Spinal cord (tissue), 10 donors: ENCODE data around the gene SHISA2. TPM values are rescaled to one million over a fixed set of nuclear protein-coding genes. Genes with fewer than 3 reads are reported as not detected.

ENCODE experiments used
- DNase-seq, 6 donors: peaks; one replicate each; pipeline versions ENCODE4 v3.0.0 to v3.0.0-alpha.2; 2013 to 2015; ENCODE audit warnings: low spot score in 6 of 6, low read depth in 4 of 6
- H3K27ac ChIP-seq: one replicate; pipeline ENCODE4 v1.5.1; 2013; ENCODE audit warnings: low read depth, low read length, control low read depth
- H3K27me3 ChIP-seq: one replicate; pipeline ENCODE4 v1.6.1; 2013; ENCODE audit warnings: low read length; ENCODE audit not compliant: control insufficient read depth, insufficient read depth
- H3K36me3 ChIP-seq: one replicate; pipeline ENCODE4 v1.6.1; 2013; ENCODE audit warnings: low read length; ENCODE audit not compliant: control insufficient read depth, insufficient read depth
- H3K4me1 ChIP-seq: one replicate; pipeline ENCODE4 v1.6.1; 2013; ENCODE audit warnings: low read length; ENCODE audit not compliant: control insufficient read depth, insufficient read depth
- H3K4me3 ChIP-seq: one replicate; pipeline ENCODE4 v1.5.1; 2013; ENCODE audit warnings: low read depth, low read length, control low read depth
- H3K9me3 ChIP-seq: one replicate; pipeline ENCODE4 v1.6.1; 2013; ENCODE audit warnings: low read length; ENCODE audit not compliant: control insufficient read depth, insufficient read depth
- WGBS: methylation state at CpG from one replicate; pipeline ENCODE4 v1.1.5; 2013; ENCODE audit warnings: missing lambda C conversion rate; ENCODE audit not compliant: insufficient coverage; 5-methylcytosine and 5-hydroxymethylcytosine counted together
- polyA plus RNA-seq, 2 donors: library from polyadenylated mRNA; unstranded; fragments of 120-200 nt; gene quantifications; one replicate each; pipeline ENCODE4 v1.2.1, GENCODE V29; 2013; ENCODE audit not compliant: insufficient read length in 2 of 2
- total RNA-seq, 2 donors: library from RNA; depleted of rRNA in 1 of 2; stranded (reverse); fragments of 120-200 nt in 1 of 2; fragments of >200 nt in 1 of 2; gene quantifications; one replicate each; pipeline versions ENCODE4 v1.2.3 to v1.2.4, GENCODE V29; 2013 to 2014
- donor health status: healthy.

SHISA2 gene
- total and polyA plus RNA-seq, 4 donors = 3.5 to 20.8 (median 6.4) TPM

GRCh38 chr13:26021956-26022355 lies 29.9 kb downstream of the SHISA2 start:
- DNase-seq = no peak
- peaks cover 3% of the 10 kb centered on the region for H3K36me3 ChIP-seq
- no peak overlapping the region for H3K4me3 ChIP-seq
- no peaks in the 10 kb centered on the region for H3K27me3 ChIP-seq
- no peak overlapping the region for H3K27ac ChIP-seq
- 86% methylated on average over 1 of the region's 3 CpGs for WGBS
- no peaks in the 10 kb centered on the region for H3K9me3 ChIP-seq
- peaks cover 31% of the 10 kb centered on the region for H3K4me1 ChIP-seq

GRCh38 chr13:26021516-26021915 lies 30.3 kb downstream of the SHISA2 start:
- Histone ChIP-seq H3K27ac (no peak overlapping the region), H3K4me3 (no peak overlapping the region), H3K36me3 (peaks cover 3% of the 10 kb centered on the region), H3K27me3 (no peaks in the 10 kb centered on the region), H3K9me3 (no peaks in the 10 kb centered on the region), H3K4me1 (peaks cover 31% of the 10 kb centered on the region)
- DNase-seq = no peak
- 100% methylated on average over 1 of the region's 2 CpGs for WGBS

- no peak for DNase-seq
- Histone ChIP-seq H3K4me3 (no peak overlapping the region), H3K4me1 (peaks cover 31% of the 10 kb centered on the region), H3K9me3 (no peaks in the 10 kb centered on the region), H3K36me3 (peaks cover 3% of the 10 kb centered on the region), H3K27ac (no peak overlapping the region), H3K27me3 (no peaks in the 10 kb centered on the region)
- WGBS = 93% methylated on average over 5 of the region's 7 CpGs
Observed at GRCh38 chr13:26020891-26021290, 30.9 kb downstream of the SHISA2 start.

- Histone ChIP-seq H3K36me3 (peaks cover 3% of the 10 kb centered on the region), H3K4me3 (no peak overlapping the region), H3K27me3 (no peaks in the 10 kb centered on the region), H3K4me1 (peaks cover 28% of the 10 kb centered on the region), H3K9me3 (no peaks in the 10 kb centered on the region), H3K27ac (no peak overlapping the region)
- WGBS = 86% methylated on average over 16 of the region's 22 CpGs
- DNase-seq = peak in 1 of 6 donors; percentile 79
Observed at GRCh38 chr13:26019881-26020870, 31.6 kb downstream of the SHISA2 start.

GRCh38 chr13:26019251-26019650 lies 32.6 kb downstream of the SHISA2 start:
- Histone ChIP-seq H3K4me1 (peaks cover 23% of the 10 kb centered on the region), H3K27me3 (no peaks in the 10 kb centered on the region), H3K27ac (no peak overlapping the region), H3K9me3 (no peaks in the 10 kb centered on the region), H3K36me3 (peaks cover 3% of the 10 kb centered on the region), H3K4me3 (no peak overlapping the region)
- DNase-seq = peak in 1 of 6 donors; percentile 35
- WGBS = 90% methylated on average over 5 of the region's 7 CpGs

- 87% methylated on average over 3 of the region's 6 CpGs for WGBS
- no peak for DNase-seq
- Histone ChIP-seq H3K27me3 (no peaks in the 10 kb centered on the region), H3K27ac (no peak overlapping the region), H3K4me1 (peaks cover 23% of the 10 kb centered on the region), H3K9me3 (no peaks in the 10 kb centered on the region), H3K4me3 (no peak overlapping the region), H3K36me3 (peaks cover 3% of the 10 kb centered on the region)
Observed at GRCh38 chr13:26017932-26018665, 33.7 kb downstream of the SHISA2 start.

- no peaks in the 10 kb centered on the region for H3K27me3 ChIP-seq
- peaks cover 3% of the 10 kb centered on the region for H3K36me3 ChIP-seq
- H3K9me3 ChIP-seq = no peaks in the 10 kb centered on the region
- H3K27ac ChIP-seq = no peak overlapping the region
- no peak overlapping the region for H3K4me3 ChIP-seq
- WGBS = 63% methylated on average over 9 of the region's 9 CpGs
- DNase-seq = peak in 1 of 6 donors; percentile 55
- H3K4me1 ChIP-seq = peaks cover 23% of the 10 kb centered on the region
Observed at GRCh38 chr13:26017196-26017921, 34.5 kb downstream of the SHISA2 start.

- no peak for DNase-seq
- Histone ChIP-seq H3K4me1 (peaks cover 31% of the 10 kb centered on the region), H3K27me3 (no peaks in the 10 kb centered on the region), H3K4me3 (no peak overlapping the region), H3K27ac (no peak overlapping the region), H3K36me3 (peaks cover 3% of the 10 kb centered on the region), H3K9me3 (no peaks in the 10 kb centered on the region)
- 100% methylated on average over 1 of the region's 6 CpGs for WGBS
Observed at GRCh38 chr13:26016189-26016588, 35.6 kb downstream of the SHISA2 start.
